Gastrocnemius medialis (tissue), 4 donors: Measurements from ENCODE around the gene PIGQ.

Experiments used
- CTCF ChIP-seq, 5 experiments: fragments of 450-650 bp in 3 of 5; fragments of 200-600 bp in 2 of 5; sonication (generic) in 2 of 5; IDR thresholded peaks in 4 of 5; conservative IDR thresholded peaks in 1 of 5; 1 replicate in 4 of 5; 2 replicates in 1 of 5; pipeline ENCODE4 v1.5.1; 2016 to 2019; ENCODE audit warnings: antibody characterized with exemption in 5 of 5, mild to moderate bottlenecking in 3 of 5, moderate library complexity in 3 of 5
- POLR2A ChIP-seq, 2 donors: fragments of 450-650 bp; IDR thresholded peaks; one replicate each; pipeline ENCODE4 v1.6.1; 2017; ENCODE audit warnings: antibody characterized with exemption in 2 of 2, mild to moderate bottlenecking in 2 of 2, moderate library complexity in 2 of 2

DNA sequence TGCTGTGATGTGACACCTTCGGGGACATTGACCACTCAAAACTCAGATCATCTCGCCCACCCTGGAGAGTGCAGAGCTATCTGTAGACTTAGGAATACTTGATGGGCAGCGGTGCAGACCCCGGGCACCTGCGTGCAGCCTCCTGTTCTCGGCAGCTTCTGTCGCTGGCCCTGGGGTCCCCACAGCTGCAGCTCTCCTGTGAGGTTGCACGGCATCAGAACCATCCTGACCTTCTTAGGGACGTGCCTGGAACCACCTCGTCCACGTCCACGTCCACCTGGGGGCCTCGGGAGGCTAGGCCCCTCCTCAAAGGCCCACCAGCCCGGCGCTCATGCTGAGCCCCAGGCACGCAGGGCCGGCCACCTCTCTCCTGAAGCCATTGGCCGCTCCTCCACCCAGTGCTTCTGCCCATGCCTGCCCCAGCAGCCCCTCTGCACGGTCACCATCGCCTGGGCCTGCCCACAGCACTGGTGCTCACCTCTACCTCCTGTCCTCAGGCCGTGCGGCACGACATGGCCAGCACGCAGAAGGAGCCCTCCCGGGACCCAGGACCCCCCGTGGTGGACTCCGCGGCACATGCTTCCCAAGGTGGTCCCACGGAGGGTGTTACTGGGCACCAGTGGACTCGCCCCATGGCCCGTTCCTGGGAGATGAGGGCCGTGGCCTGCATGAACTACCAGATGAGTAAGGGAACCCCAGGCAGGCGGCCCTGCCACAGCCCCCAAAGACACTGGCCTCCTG lies 58.7 kb downstream of the PIGQ start:
- TF ChIP-seq CTCF (IDR thresholded peaks at IDR 0.05 in 4 of 5, conservative IDR thresholded peaks at IDR 0.05 in 1 of 5) = no peak
- TF ChIP-seq POLR2A (IDR thresholded peaks at IDR 0.05) = no peak
